ENCODE measurements around the gene SHROOM1.
A peak's percentile ranks its signal among the peaks of the same experiment; 100 is the strongest.

SHROOM1 gene

GRCh38 chr5:132777209-132778069 lies 53.0 kb downstream of the SHROOM1 start, which contains the start of gene SEPTIN8:
SEPTIN8 (minus strand) TSS chr5:132777239; CDS start chr5:132777137, 102 bp downstream.
- no peak for DNase-seq (ENCODE audit: low spot score)

- no peak for DNase-seq (ENCODE audit: low spot score)
These were observed 53.6 kb downstream of the SHROOM1 start for GRCh38 chr5:132776938-132777208.

GRCh38 chr5:132776131-132776937 lies 54.1 kb downstream of the SHROOM1 start:
- DNase-seq (ENCODE audit: low spot score), result peak; percentile 83

GRCh38 chr5:132775476-132775961 lies 54.9 kb downstream of the SHROOM1 start:
- DNase-seq (ENCODE audit: low spot score), result no peak

- DNase-seq (ENCODE audit: low spot score), result no peak
These were observed 55.6 kb downstream of the SHROOM1 start for GRCh38 chr5:132774896-132775295.

- DNase-seq (ENCODE audit: low spot score), result no peak
These were observed 56.0 kb downstream of the SHROOM1 start for GRCh38 chr5:132774406-132774805.

- no peak for DNase-seq (ENCODE audit: low spot score)
These were observed 56.7 kb downstream of the SHROOM1 start for GRCh38 chr5:132773601-132774355.

GRCh38 chr5:132773114-132773513 lies 57.3 kb downstream of the SHROOM1 start:
- no peak for DNase-seq (ENCODE audit: low spot score)

- no peak for DNase-seq (ENCODE audit: low spot score)
These were observed 58.0 kb downstream of the SHROOM1 start for GRCh38 chr5:132772291-132773070.
